NCI-H1048 (cell line): ENCODE measurements around the gene HID1.
"Not testable (repeated sequence)": the region's sequence is repeated elsewhere in the genome, so short reads cannot be mapped to it uniquely, and the experiment has no call there.

Experiments
- DNase-seq: peaks from one replicate; lab custom pipeline; 2025; lab: John Stamatoyannopoulos, UW

The HID1 gene

DNA sequence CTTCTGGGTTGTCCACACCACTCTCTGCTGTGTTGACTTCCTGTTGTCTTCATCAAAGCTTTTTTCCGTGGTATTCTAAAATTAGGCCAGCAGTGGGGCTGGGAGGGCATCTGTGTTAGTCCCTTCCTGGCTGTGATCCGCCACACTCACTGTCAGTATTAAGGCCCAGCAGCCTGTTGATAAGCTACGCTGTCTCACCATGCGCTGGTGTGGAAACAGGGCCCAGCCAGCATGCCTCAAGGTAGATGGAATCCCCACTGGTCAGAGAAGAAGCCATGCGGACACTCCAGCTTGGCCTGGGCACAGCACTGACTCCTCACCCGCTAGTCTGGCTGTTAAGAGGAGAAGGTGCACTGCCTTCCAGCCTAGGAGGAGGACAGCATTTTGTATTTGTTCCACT lies 26.2 kb upstream of the HID1 start:
- no peak for DNase-seq

DNA sequence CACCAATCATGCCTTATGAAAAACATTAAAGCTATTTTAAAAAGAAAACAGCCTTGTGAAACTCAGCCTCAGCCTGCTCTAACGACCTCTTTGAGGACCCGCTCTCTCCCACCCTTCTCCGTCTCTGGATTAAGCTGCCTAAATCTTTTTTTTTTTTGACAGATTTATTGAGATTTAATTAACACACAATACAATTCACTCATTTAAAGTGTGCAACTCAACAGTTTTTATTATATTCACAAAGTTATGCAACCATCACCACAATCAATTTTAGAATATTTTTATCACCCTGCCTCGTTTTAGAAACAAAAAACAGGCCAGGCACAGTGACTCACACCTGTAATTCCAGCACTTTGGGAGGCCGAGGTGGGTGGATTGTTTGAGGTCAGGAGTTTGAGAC lies 23.3 kb upstream of the HID1 start:
- DNase-seq, result no peak

DNA sequence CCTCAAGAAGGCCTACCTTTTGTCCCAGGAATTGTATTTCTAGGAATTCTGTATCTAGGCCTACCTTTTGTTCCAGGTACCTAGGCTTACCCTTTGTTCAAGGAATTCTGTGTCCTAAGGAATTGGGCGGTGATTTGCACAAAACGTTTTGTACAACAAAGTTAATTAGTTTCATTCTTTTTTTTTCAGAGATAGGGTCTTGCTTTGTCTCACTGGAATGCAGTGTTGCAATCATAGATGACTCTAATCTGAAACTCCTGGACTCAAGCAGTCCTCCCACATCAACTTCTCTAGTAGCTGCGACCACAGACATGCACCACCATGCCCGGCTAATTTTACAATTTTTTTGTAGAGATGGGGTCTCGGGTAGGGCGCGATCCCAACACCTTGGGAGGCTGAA lies 21.9 kb upstream of the HID1 start:
- no peak for DNase-seq

DNA sequence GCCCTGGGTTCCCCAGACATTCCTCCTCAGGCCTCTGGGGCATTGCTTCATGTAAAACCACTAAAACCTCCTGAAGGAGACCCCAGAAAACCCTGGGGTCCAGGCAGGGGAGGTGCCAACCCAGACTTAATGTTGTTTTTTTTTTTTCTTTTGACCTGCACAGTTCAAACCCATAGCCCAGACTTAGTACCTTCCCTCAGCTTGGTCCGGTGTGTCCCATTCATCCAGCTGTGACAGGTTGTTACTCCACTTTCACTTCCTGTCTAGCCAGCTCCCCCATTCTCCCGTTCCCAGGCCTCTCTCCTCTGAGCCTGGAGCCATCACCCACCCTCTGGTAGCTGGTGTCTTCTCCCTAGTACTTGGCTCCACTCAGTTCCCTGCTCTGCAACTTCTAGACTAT lies 19.7 kb upstream of the HID1 start:
- no peak for DNase-seq

DNA sequence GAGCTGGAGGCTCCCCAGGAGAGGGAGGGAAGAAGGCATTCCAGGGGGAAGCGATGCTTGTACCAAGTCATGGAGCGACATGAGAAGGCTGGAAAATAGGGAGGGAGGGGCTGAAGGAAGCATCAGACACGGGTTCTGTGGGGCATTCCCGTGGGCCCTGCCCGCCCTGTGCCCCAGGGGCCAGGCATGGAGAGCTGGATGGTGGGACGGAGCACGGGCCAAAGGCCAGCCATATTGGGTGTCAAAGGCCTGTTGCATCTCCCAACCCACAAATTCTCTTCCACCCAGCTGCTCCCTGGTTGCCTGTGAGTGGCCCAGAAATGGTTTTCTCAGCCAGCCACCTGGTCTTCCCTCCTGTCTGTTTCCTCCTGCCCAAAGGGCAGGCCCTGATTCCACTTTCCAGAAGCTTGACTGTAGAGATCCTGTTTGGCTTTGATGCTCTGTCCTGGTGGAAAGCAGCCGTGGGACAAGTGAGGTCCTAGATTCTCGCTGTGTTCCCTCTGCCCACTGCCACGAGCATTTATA lies 18.1 kb upstream of the HID1 start:
- DNase-seq, result no peak

DNA sequence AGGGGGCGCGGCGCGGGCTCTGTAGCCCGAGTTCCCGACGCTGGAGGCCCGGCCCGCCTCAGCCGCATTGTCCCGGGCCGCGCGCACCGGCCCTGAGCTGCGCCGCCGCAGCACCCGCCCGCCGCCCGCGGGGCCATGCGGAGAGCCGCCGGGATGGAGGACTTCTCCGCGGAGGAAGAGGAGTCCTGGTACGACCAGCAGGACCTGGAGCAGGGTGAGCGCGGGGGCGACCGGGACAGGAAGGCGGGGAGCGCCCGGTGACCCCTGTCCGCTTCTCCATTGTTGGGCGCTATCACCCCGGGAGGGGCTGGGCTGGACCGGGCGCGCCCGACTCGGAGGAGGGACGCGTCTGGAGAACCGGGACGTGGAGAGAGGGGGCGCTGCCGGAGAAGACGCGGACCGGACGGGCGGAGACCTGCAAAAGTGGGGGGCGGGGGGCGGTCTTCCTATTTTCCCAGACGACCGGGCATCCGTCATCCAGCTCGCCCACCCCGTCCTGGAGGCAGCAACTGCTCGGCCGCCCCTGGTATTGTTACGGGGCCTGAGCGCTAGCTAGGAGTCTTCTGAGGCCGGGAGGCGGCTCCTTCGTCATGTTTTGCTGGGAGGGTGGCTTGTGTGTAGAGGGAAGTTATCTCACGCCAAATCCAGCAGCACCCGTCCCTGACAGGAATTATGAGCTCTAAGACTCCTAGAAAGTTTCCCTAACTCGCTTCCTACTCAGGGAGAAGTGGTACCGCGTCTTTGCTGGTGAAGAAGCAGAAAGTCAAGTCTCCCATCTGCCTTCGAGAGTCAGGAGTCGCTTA lies 15.6 kb upstream of the HID1 start:
- no peak for DNase-seq

DNA sequence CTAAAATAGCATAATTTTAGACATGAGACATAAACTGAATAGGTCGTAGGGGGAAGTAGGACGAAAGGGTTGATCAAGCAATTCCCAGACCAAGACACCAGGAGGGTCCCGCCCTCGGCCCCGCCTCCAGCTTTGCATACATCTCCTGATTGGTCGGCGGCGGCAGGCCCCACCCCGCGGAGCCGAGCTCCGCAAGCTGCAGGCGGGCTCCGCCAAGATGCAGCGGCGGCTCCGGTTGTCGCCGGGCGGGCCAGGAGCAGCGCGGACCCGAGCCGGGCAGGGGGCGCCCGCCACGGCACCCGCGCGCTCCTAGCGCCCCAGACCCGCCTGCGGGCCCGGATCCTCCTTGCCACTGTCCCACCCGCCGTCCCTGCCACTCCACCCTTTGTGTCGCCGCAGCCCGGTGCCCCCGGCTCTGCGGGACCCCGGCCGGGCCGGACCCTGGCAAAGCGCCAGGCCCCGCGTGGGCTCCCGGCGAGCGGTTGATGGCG lies 14.9 kb upstream of the HID1 start, which contains the start of gene CDR2L:
Gene CDR2L (plus strand): TSS at position 215 of the 491 bp plus-strand sequence. CDS start 412 bp downstream, outside the sequence.
- peak; percentile 75 for DNase-seq

DNA sequence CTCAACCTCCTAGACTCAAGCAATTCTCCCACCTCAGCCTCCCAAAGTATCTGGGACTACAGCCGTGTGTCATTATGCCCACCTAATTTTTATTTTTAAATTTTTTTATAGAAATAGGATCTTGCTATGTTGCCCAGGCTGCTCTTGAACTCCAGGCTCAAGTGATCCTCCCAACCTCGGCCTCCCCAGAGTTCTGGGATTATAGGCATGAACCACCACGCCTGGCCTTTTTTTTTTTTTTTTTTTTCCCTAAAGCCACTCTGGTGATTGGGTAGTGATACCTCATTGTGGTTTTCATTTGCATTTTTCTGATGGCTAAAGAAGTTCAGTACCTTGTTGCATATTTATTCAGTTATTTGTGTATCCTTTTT lies 13.6 kb upstream of the HID1 start:
- no peak for DNase-seq

DNA sequence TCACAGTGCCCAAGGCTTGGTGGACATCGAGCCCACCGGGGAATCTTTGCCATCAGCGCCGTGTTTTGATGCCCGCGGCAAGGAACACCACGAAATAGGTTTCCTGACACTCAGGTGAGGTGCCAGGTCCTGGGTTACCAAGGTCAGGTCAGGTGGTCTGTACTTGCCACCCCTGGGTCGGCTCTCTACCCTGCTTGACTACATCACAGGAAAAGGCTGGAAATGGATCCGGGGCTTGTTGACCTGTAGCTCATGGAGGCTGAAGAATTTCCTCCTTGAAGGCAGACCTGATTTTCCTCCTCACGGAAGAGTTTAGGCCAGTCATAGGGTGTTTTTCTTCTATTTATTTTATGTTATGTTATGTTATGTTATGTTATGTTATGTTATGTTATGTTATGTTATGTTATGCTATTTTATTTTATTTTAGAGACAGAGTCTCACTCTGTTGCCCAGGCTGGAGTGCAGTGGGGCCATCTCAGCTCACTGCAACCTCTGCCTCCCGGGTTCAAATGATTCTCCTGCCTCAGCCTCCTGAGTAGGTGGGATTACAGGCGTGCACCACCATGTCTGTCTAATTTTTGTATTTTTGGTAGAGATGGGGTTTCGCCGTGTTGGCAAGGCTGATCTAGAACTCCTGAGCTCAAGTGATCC lies 10.2 kb upstream of the HID1 start:
- not testable (repeated sequence) for DNase-seq

DNA sequence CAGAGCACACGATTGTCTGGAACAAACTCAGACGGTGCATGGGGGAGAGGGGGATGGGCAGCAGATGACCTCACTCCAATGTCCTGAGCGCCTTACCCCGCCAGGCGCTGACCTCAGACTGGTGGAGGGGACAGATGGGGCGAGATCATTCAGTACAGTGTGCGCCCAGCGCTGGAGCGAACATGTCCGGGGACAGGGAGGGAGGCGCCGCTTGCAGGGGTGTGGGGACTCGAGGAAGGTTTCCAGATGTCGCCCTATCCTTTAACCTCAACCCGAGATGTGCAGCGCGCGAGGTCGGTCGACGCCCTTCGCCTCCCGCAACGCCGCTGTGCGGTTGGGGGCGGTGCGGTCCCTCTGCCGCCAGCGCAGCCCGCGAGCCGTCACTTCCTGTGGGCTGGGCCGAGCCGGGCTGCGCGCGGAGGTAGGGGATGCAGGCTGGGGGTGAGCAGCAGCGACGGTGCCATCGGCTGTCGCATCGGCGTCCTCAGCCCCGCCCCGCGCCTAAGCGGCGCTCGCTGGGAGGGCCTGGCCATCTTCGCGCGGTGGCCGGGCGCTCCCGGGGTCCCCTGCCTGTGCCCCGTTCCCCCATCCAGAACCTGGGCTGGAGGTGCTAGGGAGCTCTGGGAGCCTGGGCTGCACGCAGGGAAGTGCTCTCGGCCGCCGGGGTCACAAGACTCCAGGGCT lies 9.6 kb upstream of the HID1 start:
- no peak for DNase-seq

DNA sequence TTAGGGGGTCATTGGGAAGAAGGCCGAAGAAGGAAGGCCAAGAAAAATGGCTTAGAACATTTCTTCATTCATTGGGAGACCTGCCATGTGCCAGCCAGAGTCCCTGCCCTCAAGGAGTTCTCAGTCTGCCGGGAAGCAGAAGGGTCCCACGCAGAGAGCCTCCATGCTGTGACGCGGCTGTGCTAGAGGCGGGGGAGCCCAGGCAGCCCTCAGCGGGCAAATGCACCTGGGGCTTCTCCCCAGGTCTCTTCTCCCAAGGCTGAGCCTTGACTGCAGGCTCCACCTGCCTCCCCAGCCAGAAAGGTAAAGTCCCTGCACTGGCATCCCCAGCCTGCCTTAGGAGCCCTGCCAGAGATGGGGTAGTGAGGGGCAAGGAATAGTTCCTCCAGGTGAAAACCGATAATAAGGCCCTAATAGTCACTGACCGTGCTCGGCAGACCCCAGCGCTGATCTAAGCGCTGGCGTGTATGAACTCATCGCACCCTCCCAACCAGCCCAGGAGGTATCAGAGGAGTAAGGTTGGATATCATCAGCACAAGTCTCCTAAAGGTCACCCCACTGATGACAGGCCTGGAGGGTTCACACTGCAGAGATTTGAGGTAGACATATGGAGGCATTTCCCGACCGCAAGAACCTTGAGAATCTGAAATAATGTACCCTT lies 8.9 kb upstream of the HID1 start:
- DNase-seq, result no peak

DNA sequence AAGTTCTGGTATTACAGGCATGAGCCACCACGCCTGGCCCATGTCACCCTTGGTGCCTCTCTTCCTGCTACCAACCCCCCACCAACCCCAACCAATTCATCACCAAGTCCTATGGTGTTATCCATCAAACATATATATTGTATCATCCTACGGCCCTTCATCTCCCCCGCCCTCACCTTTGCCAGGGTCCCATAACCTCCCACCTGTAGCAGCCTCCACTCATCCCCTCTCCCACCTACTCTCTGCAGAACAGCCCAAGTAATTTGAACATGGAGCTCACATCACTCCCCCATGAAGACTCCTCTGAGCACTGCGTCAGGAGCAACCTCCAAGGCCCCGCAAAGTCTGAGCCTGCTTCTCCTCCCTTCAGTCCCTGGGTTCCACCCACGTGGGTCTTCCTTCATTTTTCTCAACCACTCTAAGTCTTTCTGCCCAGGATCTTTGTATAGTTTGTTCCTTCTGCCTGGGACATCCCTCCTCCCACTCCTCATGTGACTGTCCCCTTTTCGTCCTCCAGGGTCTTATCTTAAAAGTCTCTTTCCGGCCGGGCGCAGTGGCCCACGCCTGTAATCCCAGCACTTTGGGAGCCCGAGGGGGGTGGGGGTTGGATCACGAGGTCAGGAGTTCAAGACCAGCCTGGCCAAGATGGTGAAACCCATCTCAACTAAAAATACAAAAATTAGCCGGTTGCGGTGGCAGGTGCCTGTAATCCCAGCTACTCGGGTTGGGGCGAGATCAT lies 7.0 kb upstream of the HID1 start:
- no peak for DNase-seq

DNA sequence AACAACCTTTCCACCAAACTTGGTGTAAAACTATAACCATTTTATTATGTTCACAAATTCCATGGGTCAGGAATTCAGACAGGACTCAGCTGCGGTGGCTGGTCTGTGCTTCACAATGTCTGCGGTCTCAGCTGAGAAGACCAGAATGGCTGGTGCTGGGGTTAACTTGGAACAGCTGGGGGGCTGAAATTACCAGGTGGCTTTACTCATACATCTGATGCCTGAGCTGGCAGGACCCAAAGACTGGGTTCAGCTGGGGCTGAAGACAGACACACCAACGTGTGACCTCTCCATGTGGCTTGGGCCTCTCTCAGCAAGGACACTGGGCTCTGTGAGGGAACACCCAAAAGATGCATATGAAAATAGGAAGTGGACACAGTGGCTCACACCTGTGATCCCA lies 5.7 kb upstream of the HID1 start:
- no peak for DNase-seq

DNA sequence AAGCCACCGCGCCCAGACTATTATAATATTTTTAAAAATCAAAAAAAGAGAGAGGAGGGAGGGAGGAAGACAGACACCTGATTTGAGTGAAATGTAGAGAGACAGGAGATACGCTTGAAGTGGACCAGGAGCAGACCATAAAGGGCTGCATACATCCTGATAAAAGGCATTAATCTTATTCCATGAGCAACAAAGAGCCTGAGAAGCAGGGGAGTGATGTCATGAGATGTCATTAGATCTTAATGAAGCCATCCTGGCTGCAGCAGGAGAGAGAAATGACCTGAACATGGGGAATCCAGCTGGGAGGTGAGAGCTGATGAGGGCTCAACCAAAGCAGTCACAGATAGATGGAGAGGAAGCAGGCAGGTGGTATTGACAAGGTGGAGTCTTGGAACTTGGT lies 5.2 kb upstream of the HID1 start:
- DNase-seq, result no peak

DNA sequence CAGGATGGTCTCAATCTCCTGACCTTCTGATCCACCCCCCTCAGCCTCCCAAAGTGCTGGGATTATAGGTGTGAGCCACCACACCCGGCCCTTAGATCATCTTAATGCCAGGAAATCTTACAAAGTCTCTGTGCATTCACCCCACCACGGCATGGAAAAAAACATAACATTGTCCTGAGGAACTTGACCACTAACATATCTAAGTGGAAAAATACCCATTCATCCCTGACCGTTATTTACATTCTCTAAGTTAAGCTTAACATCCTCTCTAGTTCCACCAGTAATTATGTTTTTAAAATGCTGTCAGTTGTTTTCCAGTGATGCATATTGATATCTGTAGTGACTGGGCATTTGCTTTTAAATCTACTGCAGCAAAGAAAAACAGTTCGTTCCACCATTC lies 3.4 kb upstream of the HID1 start:
- no peak for DNase-seq

DNA sequence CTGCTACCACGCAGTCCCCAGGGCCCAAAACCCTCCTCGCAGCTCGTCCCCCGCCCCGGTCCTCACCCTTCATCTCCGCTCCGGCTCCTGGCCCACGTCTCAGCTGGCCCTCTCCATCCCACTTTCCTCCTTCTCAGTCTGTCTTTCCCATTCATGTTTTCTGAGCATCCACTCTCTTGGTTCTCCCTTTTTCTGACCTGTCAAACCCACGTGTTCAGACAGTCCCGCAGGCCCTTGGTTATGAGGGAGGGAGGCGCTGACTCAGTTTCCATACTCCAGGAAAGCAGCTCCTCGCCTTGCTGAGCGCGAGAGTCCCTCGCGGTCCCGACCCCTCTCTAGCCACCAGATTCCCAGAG lies 392 bp upstream of the HID1 start:
- no peak for DNase-seq

DNA sequence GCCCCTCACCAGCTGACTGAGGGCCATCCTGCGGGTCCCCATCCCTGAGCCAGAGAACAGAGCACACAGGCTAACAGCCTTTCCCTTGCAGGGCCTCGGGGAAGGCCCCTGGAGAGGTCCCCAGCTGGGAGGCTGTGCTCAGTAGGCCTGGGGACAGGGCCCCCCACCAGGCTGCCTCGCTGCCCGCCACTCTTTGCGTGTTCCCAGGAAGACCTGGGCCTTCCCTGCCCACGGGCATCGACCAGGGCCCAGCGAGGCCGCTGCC lies 785 bp downstream of the HID1 start:
- no peak for DNase-seq

DNA sequence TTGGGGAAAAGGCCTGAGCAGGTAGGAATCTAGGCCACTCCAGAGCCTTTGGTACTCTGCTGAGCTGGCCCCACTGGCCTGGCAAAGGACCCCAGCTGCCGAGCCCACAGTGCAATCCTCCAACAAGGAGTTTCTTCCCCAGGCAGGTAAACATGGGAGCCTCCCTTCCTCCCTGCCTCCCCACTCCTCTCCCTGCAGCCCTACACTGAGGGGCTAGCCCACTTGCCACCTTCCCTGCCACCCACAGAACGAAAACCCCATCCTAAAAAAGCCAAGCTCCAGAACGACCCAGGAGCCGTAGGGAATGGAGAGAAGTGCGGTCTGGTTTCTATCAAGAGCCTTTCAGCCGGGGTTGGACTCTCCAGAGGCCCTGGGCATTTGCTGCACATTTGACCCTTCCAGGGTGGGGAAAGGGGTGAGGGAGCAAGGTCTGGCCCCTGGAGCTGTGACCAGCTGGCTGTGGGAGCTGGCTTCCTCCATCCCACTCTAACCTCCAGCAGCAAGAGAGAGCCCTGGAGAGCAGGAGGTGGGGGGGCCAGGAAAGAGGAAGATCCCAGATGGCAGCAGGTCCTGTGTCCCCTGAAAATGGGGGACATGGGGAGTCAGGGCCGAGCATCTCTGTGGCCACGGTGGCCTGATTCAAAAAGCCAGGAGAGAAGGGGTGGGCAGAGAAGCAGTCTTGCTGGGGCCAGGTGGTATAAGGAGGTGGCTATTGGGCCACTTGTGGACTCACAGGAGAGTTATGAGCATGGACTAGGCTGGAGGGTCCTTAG lies 1.3 kb downstream of the HID1 start:
- no peak for DNase-seq

DNA sequence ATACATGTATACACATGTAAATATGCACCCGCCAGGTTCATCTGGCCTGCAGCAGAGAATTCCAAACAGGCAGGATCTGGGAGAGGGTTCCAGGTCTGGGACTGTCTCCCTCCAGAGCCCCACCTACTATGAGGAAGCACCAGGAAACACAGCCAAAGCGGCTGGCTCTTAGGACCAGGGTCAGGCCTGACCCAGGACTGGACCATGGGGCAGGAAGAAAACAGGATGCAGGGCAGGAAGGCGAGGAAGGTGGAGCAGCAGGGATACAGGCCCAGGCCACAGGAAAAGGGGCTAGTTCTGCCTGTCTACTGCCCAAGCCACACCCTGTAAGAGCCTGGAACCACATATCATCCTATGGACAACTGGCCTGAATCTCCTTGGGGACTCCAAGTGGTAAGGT lies 2.2 kb downstream of the HID1 start:
- DNase-seq, result no peak

DNA sequence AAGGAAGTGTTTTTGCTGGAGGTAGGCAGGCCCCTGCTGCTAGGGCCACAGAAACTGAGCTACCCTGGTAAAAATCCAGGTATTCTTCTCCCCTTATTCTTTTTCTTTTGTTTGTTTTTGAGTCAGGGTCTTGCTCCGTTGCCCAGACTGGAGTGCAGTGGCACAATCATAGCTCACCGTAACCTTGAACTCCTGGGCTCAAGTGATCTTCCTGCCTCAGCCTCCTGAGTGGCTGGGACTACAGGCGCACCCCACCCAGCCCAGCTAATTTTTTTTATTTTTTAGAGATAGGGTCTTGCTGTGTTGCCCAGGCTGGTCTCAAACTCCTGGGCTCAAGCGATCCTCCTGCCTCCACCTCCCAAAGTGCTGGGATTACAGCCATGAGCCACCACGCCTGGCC lies 3.1 kb downstream of the HID1 start:
- not testable (repeated sequence) for DNase-seq

DNA sequence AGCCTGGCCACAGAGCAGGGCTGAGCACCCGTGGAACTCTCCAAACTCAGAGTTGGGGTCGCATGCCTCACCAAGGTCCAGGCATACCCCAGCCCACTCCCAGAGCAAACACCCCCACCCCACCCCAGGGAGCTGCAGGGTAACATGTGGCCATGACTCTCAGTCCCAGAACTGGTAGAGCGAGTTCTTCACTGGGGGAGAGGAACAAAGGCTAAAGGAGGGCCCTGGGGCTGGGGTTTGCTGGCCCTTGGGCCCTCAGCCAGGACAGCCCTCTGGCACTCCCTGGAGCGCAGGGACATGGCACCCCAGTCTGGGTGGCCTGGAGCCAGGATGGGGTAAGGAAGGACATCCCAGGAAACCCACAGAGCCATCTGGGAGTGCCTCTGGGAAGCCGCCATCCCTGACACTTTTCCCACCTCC lies 4.2 kb downstream of the HID1 start:
- DNase-seq, result no peak
